Esophagus muscularis mucosa (tissue), 4 donors: ENCODE data around the gene CD84. TPM values are rescaled to one million over a fixed set of nuclear protein-coding genes. Genes with fewer than 3 reads are reported as not detected.

Source experiments
- DNase-seq: peaks from one replicate; pipeline ENCODE4 v3.0.0-alpha.2; 2017; ENCODE audit errors: extremely low spot score
- H3K27ac ChIP-seq, 4 donors: fragments of 200-600 bp; sonication (generic); replicated peaks in 1 of 4; 1 replicate in 3 of 4; 2 replicates in 1 of 4; pipeline ENCODE4 v1.5.1; 2016 to 2019; ENCODE audit warnings: mild to moderate bottlenecking in 1 of 4
- H3K27me3 ChIP-seq, 4 donors: fragments of 200-600 bp; sonication (generic); one replicate each; pipeline versions ENCODE4 v1.5.1 to v1.6.0; 2016 to 2019
- H3K36me3 ChIP-seq, 4 donors: fragments of 200-600 bp; sonication (generic); one replicate each; pipeline ENCODE4 v1.5.1; 2016 to 2019
- H3K4me1 ChIP-seq, 4 donors: fragments of 200-600 bp; sonication (generic); one replicate each; pipeline ENCODE4 v1.5.1; 2016 to 2019
- H3K4me3 ChIP-seq, 4 donors: fragments of 200-600 bp; sonication (generic); 1 replicate in 2 of 4; 2 replicates in 2 of 4; pipeline ENCODE4 v1.5.1; 2016 to 2019; ENCODE audit warnings: mild to moderate bottlenecking in 4 of 4, moderate library complexity in 1 of 4
- H3K9me3 ChIP-seq, 4 donors: fragments of 200-600 bp; sonication (generic); 1 replicate in 3 of 4; 2 replicates in 1 of 4; pipeline ENCODE4 v1.5.1; 2016 to 2019
- CTCF ChIP-seq, 3 experiments: fragments of 200-600 bp in 2 of 3; fragments of 450-650 bp in 1 of 3; sonication (generic) in 2 of 3; IDR thresholded peaks; one replicate each; pipeline ENCODE4 v1.5.1; 2017 to 2019; ENCODE audit warnings: antibody characterized with exemption in 3 of 3, mild to moderate bottlenecking in 2 of 3, moderate library complexity in 1 of 3
- EP300 ChIP-seq: sonication (generic); formaldehyde crosslinking; IDR thresholded peaks from one replicate; pipeline ENCODE4 v1.6.1; 2017; ENCODE audit warnings: antibody characterized with exemption
- POLR2A ChIP-seq: fragments of 450-650 bp; IDR thresholded peaks from one replicate; pipeline ENCODE4 v1.6.1; 2017; ENCODE audit warnings: antibody characterized with exemption, moderate library complexity, mild to moderate bottlenecking, low read depth
- POLR2AphosphoS5 ChIP-seq, 2 donors: sonication (generic); formaldehyde crosslinking; IDR thresholded peaks; one replicate each; pipeline ENCODE4 v1.6.1; 2017; ENCODE audit warnings: antibody characterized with exemption in 2 of 2
- WGBS: methylation state at CpG from one replicate; pipeline ENCODE4 v1.1.5; 2018; 5-methylcytosine and 5-hydroxymethylcytosine counted together
- intact Hi-C: fragments of 100-400 bp; cut with DNase I; formaldehyde crosslinking; loops from one replicate; pipeline ENCODE4 v1.15.1; 2023
- total RNA-seq, 4 donors: library from RNA; depleted of rRNA; stranded (reverse); fragments of >200 nt; gene quantifications; one replicate each; pipeline versions ENCODE4 v1.1.0 to v1.2.1, GENCODE V29; 2016

Gene CD84
- total RNA-seq, 4 donors from 2014 or later = 2.7 to 7.3 (median 4.7) TPM

- DNase-seq = peak; percentile 34
- Histone ChIP-seq H3K27ac (no peak overlapping the region), H3K27me3 (peaks cover 0 to 4% (median 0%) of the 10 kb centered on the region in 4 donors), H3K4me1 (no peaks in the 10 kb centered on the region), H3K36me3 (no peaks in the 10 kb centered on the region), H3K4me3 (no peak overlapping the region), H3K9me3 (no peaks in the 10 kb centered on the region)
- TF ChIP-seq POLR2AphosphoS5 (IDR thresholded peaks at IDR 0.05) (no peak), CTCF (IDR thresholded peaks at IDR 0.05) (peak in 2 of 3 experiments; percentile 31 to 35)
- intact Hi-C loops = no loop called here
- WGBS = 71% methylated on average over 3 of the region's 3 CpGs
These were observed 39.5 kb upstream of the CD84 start for GRCh38 chr1:160618763-160619274.

GRCh38 chr1:160618327-160618726 is 39.0 kb upstream of the CD84 start:
- 82% methylated on average over 1 of the region's 1 CpG for WGBS
- TF ChIP-seq POLR2A = no peak
- no peak for TF ChIP-seq EP300
- TF ChIP-seq CTCF (IDR thresholded peaks at IDR 0.05) = no peak
- TF ChIP-seq POLR2AphosphoS5 (IDR thresholded peaks at IDR 0.05) = no peak
- no peak overlapping the region for H3K4me3 ChIP-seq
- no peaks in the 10 kb centered on the region for H3K36me3 ChIP-seq
- peak; percentile 53 for DNase-seq
- H3K27ac ChIP-seq = no peak overlapping the region
- intact Hi-C loops = no loop called here
- H3K27me3 ChIP-seq = peaks cover 0 to 4% (median 0%) of the 10 kb centered on the region in 4 donors
- no peaks in the 10 kb centered on the region for H3K9me3 ChIP-seq
- no peaks in the 10 kb centered on the region for H3K4me1 ChIP-seq

- no peak for TF ChIP-seq CTCF (IDR thresholded peaks at IDR 0.05)
- intact Hi-C loops = no loop called here
- Histone ChIP-seq H3K27me3 (peaks cover 0 to 14% (median 0%) of the 10 kb centered on the region in 4 donors), H3K9me3 (no peaks in the 10 kb centered on the region), H3K4me3 (no peak overlapping the region), H3K27ac (no peak overlapping the region), H3K36me3 (no peaks in the 10 kb centered on the region), H3K4me1 (no peaks in the 10 kb centered on the region)
- peak; percentile 42 for DNase-seq
- WGBS = 84% methylated on average over 2 of the region's 2 CpGs
These were observed 36.4 kb upstream of the CD84 start for GRCh38 chr1:160615660-160616059.

GRCh38 chr1:160614410-160614809 is 35.1 kb upstream of the CD84 start:
- H3K4me3 ChIP-seq = no peak overlapping the region
- intact Hi-C loops = no loop called here
- TF ChIP-seq POLR2A (no peak), EP300 (no peak), CTCF (IDR thresholded peaks at IDR 0.05) (no peak), POLR2AphosphoS5 (IDR thresholded peaks at IDR 0.05) (no peak)
- no peaks in the 10 kb centered on the region for H3K4me1 ChIP-seq
- H3K36me3 ChIP-seq = no peaks in the 10 kb centered on the region
- 74% methylated on average over 5 of the region's 5 CpGs for WGBS
- H3K27ac ChIP-seq = no peak overlapping the region
- DNase-seq = no peak
- H3K9me3 ChIP-seq = no peaks in the 10 kb centered on the region
- peaks cover 0 to 19% (median 0%) of the 10 kb centered on the region in 4 donors for H3K27me3 ChIP-seq

- Histone ChIP-seq H3K9me3 (no peaks in the 10 kb centered on the region), H3K27me3 (peaks cover 0 to 32% (median 0%) of the 10 kb centered on the region in 4 donors), H3K4me1 (no peaks in the 10 kb centered on the region), H3K36me3 (no peaks in the 10 kb centered on the region), H3K4me3 (no peak overlapping the region), H3K27ac (no peak overlapping the region)
- TF ChIP-seq POLR2A (no peak), POLR2AphosphoS5 (IDR thresholded peaks at IDR 0.05) (no peak), EP300 (no peak), CTCF (IDR thresholded peaks at IDR 0.05) (no peak)
- intact Hi-C loops = no loop called here
- DNase-seq = no peak
- WGBS = 80% methylated on average over 6 of the region's 6 CpGs
These were observed 33.4 kb upstream of the CD84 start for GRCh38 chr1:160612613-160613218.
